Keratinocyte (primary cell): Measurements from ENCODE around the gene TAS1R3. TPM values are rescaled to one million over a fixed set of nuclear protein-coding genes. Genes with fewer than 3 reads are reported as not detected.

Experiments used
- DNase-seq: peaks from one replicate; pipeline ENCODE4 v3.0.0-alpha.2; 2011; ENCODE audit warnings: low read depth, missing footprints, low spot score
- FAIRE-seq: peaks from 2 replicates; lab custom pipeline; 2011; peaks lifted over from hg19 to GRCh38; lab: Jason Lieb, UNC
- H2AFZ ChIP-seq: 2 replicates; pipeline ENCODE4 v1.6.0; 2012; ENCODE audit warnings: low read length, control low read depth, inconsistent platforms; ENCODE audit not compliant: control insufficient read depth
- H3K27ac ChIP-seq: 2 replicates; pipeline ENCODE4 v1.5.1; 2011; ENCODE audit warnings: low read length; ENCODE audit not compliant: control insufficient read depth, insufficient read depth
- H3K27me3 ChIP-seq: 3 replicates; pipeline ENCODE4 v1.6.0; 2011; ENCODE audit warnings: low read length; ENCODE audit not compliant: control insufficient read depth, insufficient read depth; ENCODE audit errors: extremely low read depth
- H3K36me3 ChIP-seq, 2 experiments: 2 replicates in 1 of 2; 3 replicates in 1 of 2; pipeline ENCODE4 v1.5.1; 2011; ENCODE audit warnings: low read length in 2 of 2, mild to moderate bottlenecking in 1 of 2; ENCODE audit not compliant: control insufficient read depth in 2 of 2, insufficient read depth in 2 of 2; ENCODE audit errors: extremely low read depth in 1 of 2
- H3K4me1 ChIP-seq: 3 replicates; pipeline ENCODE4 v1.5.1; 2011; ENCODE audit warnings: low read length; ENCODE audit not compliant: control insufficient read depth, insufficient read depth; ENCODE audit errors: extremely low read depth
- H3K4me2 ChIP-seq: 3 replicates; pipeline ENCODE4 v1.6.0; 2011; ENCODE audit warnings: low read depth, low read length; ENCODE audit not compliant: control insufficient read depth, insufficient read depth; ENCODE audit errors: extremely low read depth
- H3K4me3 ChIP-seq, 3 experiments: fragments of 200-600 bp in 1 of 3; sonication (generic) in 1 of 3; 2 replicates in 2 of 3; 3 replicates in 1 of 3; pipeline ENCODE4 v1.5.1; 2011 to 2016; ENCODE audit warnings: low read length in 3 of 3, mild to moderate bottlenecking in 3 of 3, control low read depth in 2 of 3, inconsistent platforms in 1 of 3, low read depth in 1 of 3, mixed read lengths in 1 of 3, mixed run types in 1 of 3, moderate library complexity in 1 of 3; ENCODE audit not compliant: control insufficient read depth in 2 of 3, insufficient read depth in 2 of 3; ENCODE audit errors: extremely low read depth in 1 of 3
- H3K79me2 ChIP-seq: 2 replicates; pipeline ENCODE4 v1.6.0; 2012; ENCODE audit warnings: low read length; ENCODE audit not compliant: control insufficient read depth, insufficient read depth
- H3K9ac ChIP-seq: 3 replicates; pipeline ENCODE4 v1.6.0; 2011; ENCODE audit warnings: low read length; ENCODE audit not compliant: control insufficient read depth, insufficient read depth; ENCODE audit errors: extremely low read depth
- H3K9me1 ChIP-seq: 3 replicates; pipeline ENCODE4 v1.6.0; 2011; ENCODE audit warnings: low read length; ENCODE audit not compliant: control insufficient read depth, insufficient read depth; ENCODE audit errors: extremely low read depth
- H3K9me3 ChIP-seq: 2 replicates; pipeline ENCODE4 v1.5.1; 2012; ENCODE audit warnings: low read depth, low read length; ENCODE audit not compliant: control insufficient read depth
- H4K20me1 ChIP-seq: 3 replicates; pipeline ENCODE4 v1.6.0; 2011; ENCODE audit warnings: low read length; ENCODE audit not compliant: control insufficient read depth, insufficient read depth; ENCODE audit errors: extremely low read depth
- EZH2 ChIP-seq: IDR thresholded peaks from one replicate; pipeline ENCODE4 v1.6.1; 2012; ENCODE audit warnings: inconsistent platforms, mild to moderate bottlenecking, low read length, moderate library complexity
- dilution Hi-C: fragments of 300-500 bp; cut with MboI; formaldehyde crosslinking; loops from one replicate; pipeline ENCODE4 v1.7.0; 2020; ENCODE audit warnings: low sequenced_read_pairs; ENCODE audit not compliant: extremely low pct_ligation_motif_present
- polyA plus RNA-seq, 5 experiments: library from polyadenylated mRNA; depleted of rRNA in 3 of 5; stranded (reverse) in 3 of 5; stranded (forward) in 1 of 5; unstranded in 1 of 5; fragments of >200 nt; gene quantifications; 1 replicate in 1 of 5; 2 replicates in 3 of 5; 3 replicates in 1 of 5; pipeline versions ENCODE4 v1.2.1 to v1.2.3, GENCODE V29; 2011 to 2012; ENCODE audit warnings: missing spikeins in 2 of 5, low read depth in 1 of 5, low replicate concordance in 1 of 5
- TF ChIP-seq, protein P1 (sequence below), 3 experiments: IDR thresholded peaks in 1 of 3; conservative IDR thresholded peaks in 1 of 3; optimal IDR thresholded peaks in 1 of 3; 2 replicates in 2 of 3; 3 replicates in 1 of 3; pipeline versions ENCODE3 to v1.5.1; 2011; ENCODE audit warnings: low read length in 3 of 3, mild to moderate bottlenecking in 3 of 3, moderate library complexity in 2 of 3, control low read depth in 1 of 3, inconsistent platforms in 1 of 3; ENCODE audit not compliant: insufficient read depth in 2 of 3; ENCODE audit errors: extremely low read depth in 1 of 3

Gene TAS1R3
- polyA plus RNA-seq, 1 donor (not counting 4 experiments of a cell fraction or from before 2014, with no cell fraction given) = 0.04 TPM

DNA sequence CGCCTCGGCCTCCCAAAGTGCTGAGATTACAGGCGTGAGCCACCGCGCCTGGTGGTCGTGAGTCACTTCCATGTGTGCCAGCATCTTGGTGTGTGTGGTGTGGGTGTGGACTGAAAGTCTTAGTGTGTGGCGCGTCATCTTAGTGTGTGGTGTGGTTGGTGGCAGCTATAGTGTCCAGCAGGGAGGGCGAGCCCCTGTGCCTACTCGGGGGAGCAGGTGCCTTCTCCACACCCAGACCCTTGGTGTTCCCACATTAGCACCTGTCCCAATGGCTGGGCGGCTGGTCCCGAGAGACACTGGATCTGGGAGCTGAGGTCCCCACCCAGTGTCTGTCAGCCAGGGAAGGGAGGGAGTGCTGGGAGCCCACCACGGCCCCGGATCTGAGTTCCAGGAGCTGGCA lies 48.1 kb upstream of the TAS1R3 start:
- no peak for FAIRE-seq
- H3K36me3 ChIP-seq = no peaks in the 10 kb centered on the region
- H4K20me1 ChIP-seq = no peaks in the 10 kb centered on the region
- H3K27me3 ChIP-seq = no peaks in the 10 kb centered on the region
- H3K27ac ChIP-seq = no peak overlapping the region
- H2AFZ ChIP-seq = no peak overlapping the region
- no peaks in the 10 kb centered on the region for H3K79me2 ChIP-seq
- DNase-seq = no peak
- dilution Hi-C loops = no loop called here
- no peaks in the 10 kb centered on the region for H3K9me3 ChIP-seq
- TF ChIP-seq, protein P1, sequence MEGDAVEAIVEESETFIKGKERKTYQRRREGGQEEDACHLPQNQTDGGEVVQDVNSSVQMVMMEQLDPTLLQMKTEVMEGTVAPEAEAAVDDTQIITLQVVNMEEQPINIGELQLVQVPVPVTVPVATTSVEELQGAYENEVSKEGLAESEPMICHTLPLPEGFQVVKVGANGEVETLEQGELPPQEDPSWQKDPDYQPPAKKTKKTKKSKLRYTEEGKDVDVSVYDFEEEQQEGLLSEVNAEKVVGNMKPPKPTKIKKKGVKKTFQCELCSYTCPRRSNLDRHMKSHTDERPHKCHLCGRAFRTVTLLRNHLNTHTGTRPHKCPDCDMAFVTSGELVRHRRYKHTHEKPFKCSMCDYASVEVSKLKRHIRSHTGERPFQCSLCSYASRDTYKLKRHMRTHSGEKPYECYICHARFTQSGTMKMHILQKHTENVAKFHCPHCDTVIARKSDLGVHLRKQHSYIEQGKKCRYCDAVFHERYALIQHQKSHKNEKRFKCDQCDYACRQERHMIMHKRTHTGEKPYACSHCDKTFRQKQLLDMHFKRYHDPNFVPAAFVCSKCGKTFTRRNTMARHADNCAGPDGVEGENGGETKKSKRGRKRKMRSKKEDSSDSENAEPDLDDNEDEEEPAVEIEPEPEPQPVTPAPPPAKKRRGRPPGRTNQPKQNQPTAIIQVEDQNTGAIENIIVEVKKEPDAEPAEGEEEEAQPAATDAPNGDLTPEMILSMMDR (optimal IDR thresholded peaks at IDR 0.05 in 1 of 3, IDR thresholded peaks at IDR 0.05 in 1 of 3, conservative IDR thresholded peaks at IDR 0.05 in 1 of 3; ENCODE audit: extremely low read depth in 1 of 3, insufficient read depth in 2 of 3, low read length in 3 of 3) = no peak
- TF ChIP-seq EZH2 = no peak
- peaks cover 12% of the 10 kb centered on the region for H3K4me1 ChIP-seq
- no peak overlapping the region for H3K4me3 ChIP-seq
- no peaks in the 10 kb centered on the region for H3K9me1 ChIP-seq
- H3K4me2 ChIP-seq = no peak overlapping the region
- no peak overlapping the region for H3K9ac ChIP-seq

DNA sequence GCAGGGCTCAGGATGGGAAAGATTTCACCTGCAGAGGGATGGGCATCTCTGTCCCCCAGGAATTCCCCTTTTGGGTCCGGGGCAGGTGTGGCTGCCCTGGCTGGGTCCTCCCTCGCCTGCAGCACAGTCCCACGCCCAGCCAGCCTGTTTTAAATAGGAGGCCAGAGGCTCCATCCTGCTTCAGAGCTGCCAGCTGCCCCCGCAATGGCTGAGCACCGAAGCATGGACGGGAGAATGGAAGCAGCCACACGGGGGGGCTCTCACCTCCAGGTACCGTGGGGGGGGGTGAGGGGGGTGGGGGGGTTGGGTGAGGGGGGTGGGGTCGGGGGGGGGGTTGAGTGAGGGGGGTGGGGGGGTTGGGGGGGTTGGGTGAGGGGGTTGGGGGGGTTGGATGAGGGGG lies 47.3 kb upstream of the TAS1R3 start:
- TF ChIP-seq EZH2 = no peak
- TF ChIP-seq, protein P1 (optimal IDR thresholded peaks at IDR 0.05 in 1 of 3, IDR thresholded peaks at IDR 0.05 in 1 of 3, conservative IDR thresholded peaks at IDR 0.05 in 1 of 3; ENCODE audit: extremely low read depth in 1 of 3, insufficient read depth in 2 of 3, low read length in 3 of 3) = peak in 1 of 3 experiments; percentile 28
- DNase-seq (no peak), FAIRE-seq (no peak)
- no peak overlapping the region for H3K9ac ChIP-seq
- peaks cover 12% of the 10 kb centered on the region for H3K4me1 ChIP-seq
- no peaks in the 10 kb centered on the region for H3K9me1 ChIP-seq
- no peaks in the 10 kb centered on the region for H4K20me1 ChIP-seq
- H3K4me2 ChIP-seq = no peak overlapping the region
- no peak overlapping the region for H3K27ac ChIP-seq
- no peaks in the 10 kb centered on the region for H3K36me3 ChIP-seq
- dilution Hi-C loops = no loop called here
- no peaks in the 10 kb centered on the region for H3K79me2 ChIP-seq
- no peaks in the 10 kb centered on the region for H3K9me3 ChIP-seq
- H2AFZ ChIP-seq = no peak overlapping the region
- no peak overlapping the region for H3K4me3 ChIP-seq
- no peaks in the 10 kb centered on the region for H3K27me3 ChIP-seq
